HG03571 (cell line): ENCODE data around the gene PUDP.
"Not testable (repeated sequence)": the region's sequence is repeated elsewhere in the genome, so short reads cannot be mapped to it uniquely, and the experiment has no call there.

Experiments used
- ATAC-seq: cut with Tn5 transposase; IDR thresholded peaks from one replicate; pipeline ENCODE4 v1.9.1; 2021; ENCODE audit not compliant: unreplicated experiment

PUDP gene

DNA sequence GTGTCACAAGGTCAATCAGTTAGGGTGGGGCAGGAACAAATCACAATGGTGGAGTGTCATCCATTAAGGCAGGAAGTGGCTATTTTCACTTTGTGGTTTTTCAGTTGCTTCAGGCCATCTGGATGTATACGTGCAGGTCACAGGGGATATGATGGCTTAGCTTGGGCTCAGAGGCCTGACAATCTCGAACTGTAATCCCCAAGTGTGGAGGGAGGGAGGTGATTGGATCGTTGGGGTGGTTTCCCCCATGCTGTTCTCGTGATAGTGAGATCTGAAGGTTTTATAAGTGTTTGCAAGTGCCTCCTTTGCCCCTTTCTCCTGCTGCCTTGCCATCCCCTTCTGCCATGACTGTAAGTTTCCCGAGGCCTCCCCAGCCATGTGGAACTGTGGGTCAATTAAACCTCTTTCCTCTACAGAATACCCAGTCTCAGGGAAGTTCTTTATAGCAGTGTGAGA, 37.1 kb downstream of the PUDP start:
- no peak for ATAC-seq

DNA sequence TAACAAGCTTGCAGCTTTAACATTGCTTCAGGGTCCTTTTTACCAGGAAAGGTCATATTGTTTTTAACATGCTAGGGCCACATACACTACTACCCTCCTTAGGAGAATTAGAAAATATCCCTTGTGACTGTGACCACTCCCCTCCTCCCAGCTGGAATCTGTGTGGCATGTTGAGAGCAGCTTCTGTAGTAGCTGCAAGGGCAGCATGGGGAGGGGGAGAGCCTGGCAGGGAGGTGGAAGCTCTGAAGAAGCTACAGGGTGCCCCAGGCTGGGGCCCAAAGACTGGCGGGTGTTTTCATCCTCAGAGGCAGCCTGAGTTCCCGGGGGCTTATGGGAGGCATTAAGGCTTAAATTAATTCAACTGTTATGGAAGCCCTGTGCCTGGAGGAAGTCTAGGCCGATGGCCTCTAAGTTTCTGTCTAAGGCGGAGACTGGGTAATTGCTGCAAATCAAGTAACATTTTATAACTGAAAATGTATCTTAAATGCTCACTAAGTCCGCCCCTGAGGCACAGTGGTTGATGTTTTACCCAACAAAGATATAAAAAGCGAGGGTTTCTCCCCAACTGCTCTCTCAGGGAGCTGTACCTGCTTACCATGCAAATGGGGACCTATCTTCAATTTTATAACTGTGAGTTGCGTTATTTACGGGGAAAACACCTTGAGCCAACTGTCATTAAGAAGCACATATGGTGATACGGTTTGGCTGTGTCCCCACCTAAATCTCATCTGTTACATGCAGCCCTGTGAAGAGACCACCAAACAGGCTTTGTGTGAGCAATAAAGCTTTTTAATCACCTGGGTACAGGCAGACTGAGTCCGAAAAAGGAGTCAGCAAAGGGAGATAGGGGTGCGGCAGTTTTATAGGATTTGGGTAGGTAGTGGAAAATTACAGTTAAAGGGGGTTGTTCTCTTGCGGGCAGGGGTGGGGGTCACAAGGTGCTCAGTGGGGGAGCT, 37.8 kb downstream of the PUDP start:
- ATAC-seq: peak; percentile 80

DNA sequence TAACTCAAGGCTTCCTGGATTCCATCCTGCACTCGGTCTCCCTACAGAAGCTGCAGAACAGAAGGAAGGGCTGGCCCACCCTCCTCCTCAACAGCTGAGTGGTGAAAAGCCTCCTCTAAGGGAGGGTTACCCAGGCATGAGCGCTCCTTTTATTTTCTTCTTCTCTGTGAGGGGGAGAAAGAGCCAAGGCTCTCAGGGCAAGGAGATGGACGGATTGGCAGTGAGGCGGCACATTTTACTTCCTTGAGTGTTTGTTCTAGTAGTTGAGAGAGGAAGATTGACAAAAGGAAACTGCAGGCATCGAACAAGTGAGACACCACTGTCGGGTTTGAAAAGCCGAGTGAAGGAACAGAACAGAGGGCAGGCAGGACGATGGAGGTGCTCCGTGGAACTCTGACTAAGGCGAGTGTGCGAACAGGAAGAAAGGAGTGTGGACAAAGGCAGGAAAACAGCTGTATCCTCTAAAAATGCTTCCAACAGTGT, 38.9 kb downstream of the PUDP start:
- no peak for ATAC-seq

DNA sequence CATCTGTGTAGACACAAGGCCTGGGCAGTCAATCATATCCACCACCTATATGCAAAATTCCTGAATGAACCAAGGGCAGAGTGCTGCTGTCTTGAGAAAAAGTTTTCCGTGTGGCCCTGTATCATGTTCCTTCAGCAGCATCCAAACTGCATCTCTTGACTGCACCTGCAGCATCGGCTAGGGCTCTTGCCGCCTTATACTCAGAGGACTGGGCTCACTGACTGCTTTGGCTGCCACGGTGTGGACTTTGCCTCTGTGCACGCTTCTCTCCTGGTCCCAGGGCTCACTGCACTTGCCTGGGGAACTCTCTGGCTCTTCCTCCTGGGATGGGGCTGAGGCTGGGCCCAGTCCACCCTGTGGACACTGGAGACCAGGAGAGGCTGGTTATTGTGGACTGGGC, 39.9 kb downstream of the PUDP start:
- no peak for ATAC-seq

DNA sequence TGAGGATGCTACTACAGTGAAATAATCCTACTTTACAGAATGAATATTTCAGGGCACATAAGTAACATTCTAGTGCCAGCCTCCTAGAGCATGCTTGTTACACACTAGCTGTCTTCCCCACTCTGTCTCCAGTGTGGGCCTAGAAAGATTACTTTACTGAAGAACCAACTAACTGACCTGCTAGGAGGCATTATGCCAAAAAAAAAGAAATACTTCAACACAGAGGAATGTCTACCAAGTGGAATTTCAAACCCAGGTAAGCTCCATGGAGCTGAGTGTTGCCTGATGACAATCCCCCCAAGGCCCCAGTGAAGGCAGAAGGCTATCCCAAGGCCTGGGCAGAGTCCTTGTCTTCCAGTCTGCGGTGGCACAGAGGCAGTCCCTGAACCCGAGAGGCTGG, 41.3 kb downstream of the PUDP start:
- no peak for ATAC-seq

DNA sequence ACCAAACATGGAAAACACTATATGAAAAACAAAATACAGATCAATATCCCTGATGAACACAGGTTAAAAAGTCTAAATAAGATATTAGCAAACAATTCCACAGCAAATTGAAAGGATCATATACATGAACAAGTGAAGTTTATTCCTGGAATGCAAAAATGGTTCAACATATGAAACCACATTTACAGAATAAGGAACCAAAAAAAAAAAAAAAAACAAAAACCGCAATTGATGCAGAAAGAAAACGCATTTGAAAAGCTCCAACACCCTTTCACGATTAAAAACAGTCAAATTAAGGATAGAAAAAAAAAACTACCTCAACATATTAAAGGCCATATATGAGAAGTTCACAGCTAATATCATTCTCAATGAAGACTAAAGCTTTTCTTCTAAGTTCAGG, 45.8 kb downstream of the PUDP start:
- no peak for ATAC-seq

DNA sequence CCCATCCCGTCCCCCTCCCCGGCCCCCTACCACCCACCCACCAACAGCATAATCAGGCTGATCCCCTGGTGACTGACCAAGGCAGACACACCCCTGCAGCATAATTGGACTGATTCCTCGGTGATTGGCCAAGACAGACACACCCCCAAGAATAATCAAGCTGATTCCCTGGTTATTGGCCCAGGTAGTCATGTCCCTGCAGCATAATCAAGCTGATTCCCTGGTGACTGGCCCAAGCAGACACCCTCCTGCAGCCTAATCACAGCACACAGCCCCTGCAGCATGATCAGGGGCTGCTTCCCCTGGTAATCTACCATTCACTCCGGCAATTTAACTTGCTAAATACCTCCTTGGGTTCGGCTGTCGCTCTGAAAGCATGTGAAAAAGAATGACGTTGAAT, 47.9 kb downstream of the PUDP start:
- ATAC-seq: no peak

DNA sequence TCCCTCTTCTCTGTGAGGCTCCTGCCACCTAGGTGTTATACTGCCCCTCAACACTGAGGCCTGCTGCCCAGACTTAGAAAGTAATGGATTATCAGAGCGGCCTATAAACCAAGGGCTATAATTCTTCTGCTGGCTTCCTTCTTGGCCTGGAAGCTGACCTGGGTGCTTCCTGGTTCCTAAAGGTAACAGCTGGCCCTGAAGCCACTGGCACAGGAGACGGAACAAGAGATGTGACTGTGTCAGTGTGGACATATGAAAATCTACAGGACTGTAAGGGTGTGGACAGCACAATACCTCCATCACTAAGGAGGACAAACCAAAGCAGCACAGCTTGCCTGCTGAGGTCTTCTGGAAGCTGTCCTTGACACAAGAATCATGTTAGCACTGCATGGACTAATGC, 52.3 kb downstream of the PUDP start:
- not testable (repeated sequence) for ATAC-seq

DNA sequence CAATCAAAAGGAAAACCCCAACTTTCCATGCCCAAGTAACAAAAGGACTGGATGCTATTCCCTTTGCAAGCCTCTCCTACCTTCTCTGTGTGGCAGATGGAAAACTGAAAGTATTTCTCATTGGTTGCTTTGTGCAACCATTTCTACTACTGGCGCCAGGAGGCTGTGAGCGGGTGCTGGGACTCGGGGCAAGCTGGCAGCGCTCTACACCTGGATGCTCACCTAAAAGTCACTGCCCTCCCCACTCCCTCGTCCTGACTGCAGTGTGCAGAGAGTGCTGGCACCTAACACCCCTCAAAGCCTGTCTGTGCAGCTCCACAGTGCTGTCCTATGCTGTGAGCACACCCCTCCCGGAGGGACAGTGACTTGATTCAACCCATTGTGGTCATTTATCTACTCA, 54.6 kb downstream of the PUDP start:
- no peak for ATAC-seq

DNA sequence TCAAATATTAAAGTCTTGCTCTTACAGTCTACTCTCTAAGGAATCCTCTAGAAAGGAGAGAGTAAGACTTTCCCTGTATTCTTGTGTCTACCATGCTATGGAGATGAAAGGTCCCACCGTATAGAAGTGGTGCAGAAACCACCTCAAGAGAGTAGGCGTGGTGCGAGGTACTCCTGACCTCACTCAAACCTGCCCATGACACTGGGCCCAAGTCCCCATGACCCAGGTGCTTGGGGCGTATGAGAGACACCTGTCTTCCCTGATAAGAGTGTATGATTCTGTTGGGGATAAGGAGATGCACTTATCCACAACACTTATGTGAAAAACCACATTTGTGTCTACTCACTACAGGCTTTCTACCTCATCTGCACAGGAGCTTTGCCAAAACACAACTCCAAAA, 55.4 kb downstream of the PUDP start:
- no peak for ATAC-seq

DNA sequence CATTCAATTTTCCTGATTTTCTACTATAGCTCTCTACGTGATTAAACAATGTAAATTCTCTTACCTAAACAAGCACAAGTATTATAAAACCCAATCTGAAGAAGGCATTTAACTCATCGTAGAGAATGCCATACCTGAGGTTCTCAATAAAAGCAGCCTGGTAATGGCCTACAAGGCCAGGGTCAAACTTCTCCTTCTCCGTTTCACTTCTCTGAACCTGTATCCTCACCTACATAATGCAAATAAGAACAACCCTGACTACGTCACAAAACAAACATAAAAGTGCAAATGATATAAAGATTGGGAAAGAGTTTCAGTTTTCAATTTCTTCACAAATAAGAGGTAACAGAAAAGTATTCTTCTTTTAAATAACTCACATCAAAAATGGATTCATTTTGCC, 56.0 kb downstream of the PUDP start:
- no peak for ATAC-seq

DNA sequence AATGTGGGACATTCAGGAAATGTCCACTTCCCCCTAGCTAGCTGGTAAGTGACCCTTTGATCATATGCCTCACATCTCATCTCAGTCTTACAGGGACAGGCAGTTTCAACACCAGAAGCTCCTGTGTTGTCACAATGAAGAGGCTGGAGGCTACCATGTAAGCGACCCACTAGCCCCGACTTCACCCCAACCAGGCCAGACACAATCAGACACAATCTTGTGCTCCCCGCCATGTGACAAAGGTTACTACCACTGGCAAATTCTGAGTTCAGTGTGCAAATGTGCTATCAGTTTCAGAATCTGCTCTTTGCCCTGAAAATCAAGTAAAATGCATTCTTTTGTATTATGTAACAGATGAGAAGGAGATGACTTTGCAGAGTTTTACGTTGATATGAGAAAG, 57.3 kb downstream of the PUDP start:
- ATAC-seq: no peak

DNA sequence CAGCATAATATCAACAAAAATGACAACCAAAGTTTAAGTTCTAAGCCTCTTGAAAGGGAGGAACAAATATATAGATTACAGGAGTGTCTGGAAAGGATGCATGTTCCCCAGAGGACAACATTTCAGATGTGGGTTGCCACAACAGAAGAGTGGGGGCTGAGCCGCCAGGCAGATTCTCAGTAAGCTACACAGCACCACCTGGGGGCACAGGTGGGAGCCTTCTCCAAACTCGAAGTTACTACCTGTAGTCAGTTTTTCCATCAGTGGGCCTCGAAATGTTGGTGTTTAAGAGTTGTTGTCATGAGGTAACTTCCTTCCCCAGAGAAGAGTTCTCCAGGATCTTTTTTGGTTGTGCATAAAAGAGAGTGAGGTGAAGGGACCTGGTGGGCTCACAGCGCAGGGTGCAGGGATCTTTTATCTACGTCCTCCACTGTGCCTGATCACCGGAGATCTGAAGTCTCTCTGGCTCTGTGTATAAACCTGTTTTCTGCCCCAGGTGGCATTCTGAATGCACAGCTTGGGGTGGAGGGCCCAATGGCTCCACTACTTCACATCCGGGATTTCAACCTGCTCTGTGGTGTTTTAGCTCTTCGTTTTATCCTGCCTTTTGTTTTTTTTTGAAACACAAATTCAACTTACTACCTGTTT, 58.9 kb downstream of the PUDP start:
- ATAC-seq: peak; percentile 37

DNA sequence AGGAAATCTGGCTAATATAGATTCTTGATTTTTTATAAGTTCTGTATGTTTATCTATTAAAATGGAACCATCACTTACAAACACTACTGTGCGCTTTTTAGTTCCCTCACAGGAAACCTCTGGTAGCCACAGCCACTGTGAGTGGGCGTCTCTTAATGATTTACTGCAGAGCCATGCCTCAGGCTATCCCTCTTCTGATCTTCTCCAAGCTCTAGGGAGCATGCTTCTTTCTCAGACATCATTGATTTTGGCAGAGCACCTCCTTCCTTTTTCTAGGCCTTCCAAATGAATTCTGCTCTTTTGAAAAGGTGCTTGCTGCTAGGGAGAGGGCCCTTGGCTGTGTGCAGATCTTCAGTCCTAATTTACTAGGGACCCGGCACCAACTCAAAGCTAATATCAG, 61.6 kb downstream of the PUDP start:
- ATAC-seq: peak; percentile 52

DNA sequence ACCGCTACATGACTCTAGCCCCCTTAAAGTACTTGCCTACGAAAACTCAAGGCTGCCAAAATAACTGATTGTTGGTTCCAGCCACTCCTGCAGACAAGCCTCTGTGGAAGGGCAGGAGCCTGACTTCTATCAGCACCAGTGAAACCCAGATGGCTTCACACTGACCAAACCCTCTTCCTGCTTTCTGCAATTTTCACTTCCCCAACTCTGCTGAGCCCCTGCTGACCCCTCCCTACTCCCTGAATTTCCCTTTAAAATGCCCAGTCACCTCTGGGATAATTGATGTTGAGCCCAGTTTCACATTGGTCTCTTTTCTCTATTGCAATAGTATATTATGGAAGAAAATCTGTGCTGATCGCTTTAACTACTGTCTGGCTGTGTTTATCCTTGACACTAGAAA, 62.1 kb downstream of the PUDP start:
- ATAC-seq: peak; percentile 27

DNA sequence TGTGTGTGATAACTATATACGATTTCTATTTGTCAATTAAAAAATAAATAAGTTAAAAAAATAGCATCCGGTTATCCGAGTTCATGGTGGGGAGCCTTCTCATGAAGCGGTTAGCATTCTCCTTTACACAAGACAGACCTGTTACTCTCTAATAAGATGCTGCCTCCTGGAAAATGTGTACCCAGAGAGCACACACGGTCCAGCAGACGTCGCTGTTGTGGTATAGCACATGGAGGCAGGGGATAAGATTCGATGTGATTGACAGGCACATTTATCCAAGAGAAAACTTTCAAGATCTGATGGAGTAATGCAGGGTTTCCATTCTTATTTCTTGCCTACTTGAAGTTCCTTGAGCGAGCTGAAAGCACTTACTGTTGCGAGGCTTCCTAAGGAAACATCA, 63.1 kb downstream of the PUDP start:
- ATAC-seq: no peak

DNA sequence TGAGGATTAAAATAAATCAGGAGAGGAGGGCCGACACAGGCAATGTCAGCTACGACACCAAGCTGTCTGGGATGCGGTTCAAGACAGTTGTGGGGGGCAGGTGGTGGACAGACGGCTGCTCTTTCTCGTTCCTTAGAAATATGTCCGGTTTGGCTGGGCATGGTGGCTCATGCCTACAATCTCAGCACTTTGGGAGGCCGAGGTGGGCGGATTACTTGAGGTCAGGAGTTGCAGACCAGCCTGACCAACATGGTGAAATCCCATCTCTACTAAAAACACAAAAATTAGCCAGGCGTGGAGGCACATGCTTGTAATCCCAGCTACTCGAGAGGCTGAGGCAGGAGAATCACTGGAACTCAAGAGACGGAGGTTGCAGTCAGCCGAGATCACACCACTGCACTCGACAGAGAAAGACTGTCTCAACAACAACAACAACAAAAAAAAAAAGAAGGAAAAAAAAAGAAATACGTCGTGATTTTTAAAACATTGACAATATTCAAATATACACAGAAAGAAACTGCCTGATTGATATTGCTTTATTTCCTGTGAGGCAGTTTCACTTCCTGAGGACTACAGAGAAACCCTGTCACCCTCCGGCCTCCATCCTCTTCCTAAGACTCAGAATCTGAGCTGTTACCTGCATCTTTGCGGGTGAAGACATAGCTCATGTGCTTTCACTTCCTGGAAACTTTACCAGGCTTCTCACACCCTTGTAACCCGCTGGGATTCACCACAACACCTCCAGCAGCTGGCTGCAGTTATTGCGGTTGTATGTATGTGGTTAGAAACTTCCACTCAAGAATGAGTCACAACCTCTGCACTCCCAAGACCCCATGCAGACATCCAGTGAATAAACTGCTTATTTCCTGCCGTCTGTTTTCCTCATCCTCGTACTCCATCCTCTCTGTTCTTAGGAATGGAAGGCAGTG, 64.2 kb downstream of the PUDP start:
- ATAC-seq: peak; percentile 71

DNA sequence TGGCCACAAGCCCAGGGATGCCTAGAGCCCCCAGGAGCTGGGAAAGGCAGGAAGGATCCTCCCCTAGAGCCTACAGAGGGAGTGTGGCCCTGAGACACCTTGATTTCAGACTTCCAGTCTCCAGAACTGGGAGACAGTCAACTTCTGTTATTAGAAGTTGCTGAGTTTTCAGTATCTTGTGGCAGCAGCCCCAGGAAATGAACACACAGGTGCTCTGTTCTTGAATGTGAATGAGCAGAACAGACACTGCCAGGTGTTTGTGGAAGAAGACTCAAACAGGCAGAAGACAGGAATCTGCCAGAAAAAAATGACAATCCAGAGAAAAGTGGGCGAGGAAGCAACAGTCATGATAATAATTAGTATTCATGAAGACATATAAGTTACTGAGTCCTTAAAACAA, 64.9 kb downstream of the PUDP start:
- no peak for ATAC-seq

DNA sequence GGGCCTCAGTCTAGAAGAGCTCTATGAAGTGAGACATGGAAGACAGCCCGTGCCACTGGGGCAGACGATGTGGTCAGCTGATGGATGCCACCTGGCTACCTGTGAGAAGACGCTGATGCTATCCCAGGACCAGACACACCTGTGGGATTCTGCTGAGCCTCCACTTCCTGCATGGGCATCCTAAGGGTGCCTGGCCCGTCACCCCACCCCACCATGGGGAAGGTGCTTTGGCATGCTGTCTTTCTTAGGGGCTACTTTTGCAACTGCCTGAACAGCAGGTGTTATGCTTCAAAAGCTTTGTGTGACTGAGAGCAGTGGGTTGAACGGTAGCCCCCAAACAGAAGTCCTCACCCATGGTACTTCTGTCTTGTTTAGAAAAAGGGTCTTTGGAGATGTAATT, 65.4 kb downstream of the PUDP start:
- ATAC-seq: no peak

DNA sequence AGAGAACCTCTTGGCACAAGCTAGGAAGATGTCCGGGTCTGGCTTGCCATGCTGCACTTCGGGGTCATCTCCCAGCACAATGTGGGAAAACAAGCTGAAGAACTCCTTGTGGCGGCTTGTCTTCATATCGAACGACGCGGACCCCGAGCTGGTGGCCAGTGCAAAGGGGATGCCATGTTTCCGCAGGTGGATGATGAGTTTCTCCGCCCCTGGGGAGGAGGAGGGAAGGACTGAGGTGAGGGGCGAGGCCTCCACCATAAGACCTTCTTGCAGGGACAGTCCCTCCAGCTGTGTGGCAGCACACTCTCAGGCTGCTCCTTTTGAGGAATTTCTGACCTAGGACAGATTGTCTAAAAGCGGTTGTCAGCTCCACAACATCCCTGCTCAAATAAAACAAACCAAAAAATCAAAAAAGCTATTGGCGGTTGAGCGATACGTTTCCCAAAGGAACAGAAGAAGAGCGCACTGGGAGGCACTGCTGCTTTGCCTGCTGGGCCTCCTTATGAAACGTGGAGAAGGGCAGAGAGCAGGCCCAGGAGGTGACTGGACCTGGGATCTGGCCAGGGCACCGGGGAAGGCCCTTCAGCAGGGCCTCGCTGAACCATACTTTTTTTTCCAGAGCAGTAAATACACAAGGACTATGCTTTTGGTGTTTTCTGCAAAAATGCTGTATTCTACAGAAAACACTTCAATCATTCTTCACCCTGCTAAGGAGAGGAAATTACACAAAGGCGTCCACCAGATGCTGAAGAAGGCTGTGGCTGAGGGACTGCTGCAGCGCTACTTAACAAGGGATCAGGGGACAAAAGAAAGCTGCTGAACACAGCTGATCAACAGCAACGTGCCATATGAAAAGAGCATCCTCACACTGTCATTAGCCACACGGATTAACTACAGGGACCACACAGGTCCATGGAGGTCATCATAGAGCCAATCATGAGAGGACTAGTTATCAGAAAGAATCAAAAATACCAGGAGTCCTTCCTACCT, 70.4 kb downstream of the PUDP start:
- no peak for ATAC-seq
